Loucy (cell line): ENCODE results near the gene DEPDC5.

Experiments
- EZH2phosphoT487 ChIP-seq: fragments of 200-600 bp; IDR thresholded peaks from 2 replicates; pipeline ENCODE4 v1.6.1; 2018; ENCODE audit warnings: antibody characterized with exemption, mild to moderate bottlenecking, moderate library complexity, borderline replicate concordance
- TF ChIP-seq, protein P1 (sequence below): fragments of 200-600 bp; sonication (generic); conservative IDR thresholded peaks from 2 replicates; pipeline ENCODE4 v1.5.1; 2014; ENCODE audit warnings: mild to moderate bottlenecking, antibody characterized with exemption, low read length

DNA sequence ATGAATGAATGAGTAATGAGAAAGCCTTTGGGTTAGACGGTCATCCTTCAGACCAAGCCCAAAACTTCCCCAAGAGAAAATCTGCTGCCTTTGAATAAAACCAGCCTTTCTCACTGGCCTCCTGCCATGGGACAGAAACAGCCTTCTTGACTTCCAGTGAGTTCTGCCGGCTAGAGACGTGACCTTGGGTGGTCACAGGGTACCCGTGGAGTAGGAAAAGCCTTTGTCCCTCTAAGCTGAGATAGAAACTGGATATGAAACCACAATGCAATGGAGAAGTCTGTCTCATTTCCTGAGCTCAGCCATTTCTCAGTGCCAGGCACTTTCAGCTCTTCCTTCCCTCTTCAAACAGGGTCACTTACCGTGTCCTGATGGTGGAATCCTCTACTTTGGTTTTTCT is 169.3 kb downstream of the DEPDC5 start:
- TF ChIP-seq, protein P1, sequence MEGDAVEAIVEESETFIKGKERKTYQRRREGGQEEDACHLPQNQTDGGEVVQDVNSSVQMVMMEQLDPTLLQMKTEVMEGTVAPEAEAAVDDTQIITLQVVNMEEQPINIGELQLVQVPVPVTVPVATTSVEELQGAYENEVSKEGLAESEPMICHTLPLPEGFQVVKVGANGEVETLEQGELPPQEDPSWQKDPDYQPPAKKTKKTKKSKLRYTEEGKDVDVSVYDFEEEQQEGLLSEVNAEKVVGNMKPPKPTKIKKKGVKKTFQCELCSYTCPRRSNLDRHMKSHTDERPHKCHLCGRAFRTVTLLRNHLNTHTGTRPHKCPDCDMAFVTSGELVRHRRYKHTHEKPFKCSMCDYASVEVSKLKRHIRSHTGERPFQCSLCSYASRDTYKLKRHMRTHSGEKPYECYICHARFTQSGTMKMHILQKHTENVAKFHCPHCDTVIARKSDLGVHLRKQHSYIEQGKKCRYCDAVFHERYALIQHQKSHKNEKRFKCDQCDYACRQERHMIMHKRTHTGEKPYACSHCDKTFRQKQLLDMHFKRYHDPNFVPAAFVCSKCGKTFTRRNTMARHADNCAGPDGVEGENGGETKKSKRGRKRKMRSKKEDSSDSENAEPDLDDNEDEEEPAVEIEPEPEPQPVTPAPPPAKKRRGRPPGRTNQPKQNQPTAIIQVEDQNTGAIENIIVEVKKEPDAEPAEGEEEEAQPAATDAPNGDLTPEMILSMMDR = no peak
- TF ChIP-seq EZH2phosphoT487 = no peak
